Common myeloid progenitor, CD34-positive (primary cell): Measurements from ENCODE around the gene SLC25A51.
A peak's percentile ranks its signal among the peaks of the same experiment; 100 is the strongest.

Source experiments
- CTCF ChIA-PET: fragments of 350-600 bp; sonication (Branson Sonifier 250); formaldehyde crosslinking; loops from one replicate; lab custom pipeline; 2021; ENCODE audit warnings: antibody characterized with exemption; lab: Charles Lee
- POLR2A ChIA-PET: fragments of 350-600 bp; sonication (Branson Sonifier 250); formaldehyde crosslinking; loops from one replicate; lab custom pipeline; 2021; ENCODE audit warnings: antibody characterized with exemption; lab: Charles Lee
- DNase-seq, 3 donors: peaks; one replicate each; pipeline versions ENCODE4 v3.0.0 to v3.0.0-alpha.2; 2013
- H3K27ac ChIP-seq, 2 experiments: 1 replicate in 1 of 2; 2 replicates in 1 of 2; pipeline ENCODE4 v1.7.0; 2013; ENCODE audit warnings: inconsistent platforms in 2 of 2, low read length in 2 of 2, mild to moderate bottlenecking in 2 of 2, low read depth in 1 of 2, moderate library complexity in 1 of 2; ENCODE audit not compliant: severe bottlenecking in 2 of 2, insufficient read depth in 1 of 2, poor library complexity in 1 of 2
- H3K27me3 ChIP-seq, 5 experiments: replicated peaks in 2 of 5; 1 replicate in 3 of 5; 2 replicates in 2 of 5; pipeline versions ENCODE4 v1.6.1 to v1.7.0; 2013; ENCODE audit warnings: low read length in 4 of 5, mild to moderate bottlenecking in 2 of 5, moderate library complexity in 2 of 5, inconsistent platforms in 1 of 5; ENCODE audit not compliant: insufficient read depth in 5 of 5, control insufficient read depth in 4 of 5
- H3K36me3 ChIP-seq, 4 experiments: 1 replicate in 2 of 4; 2 replicates in 2 of 4; pipeline versions ENCODE4 v1.6.1 to v1.7.0; 2013; ENCODE audit warnings: low read length in 3 of 4, control low read depth in 1 of 4, mild to moderate bottlenecking in 1 of 4; ENCODE audit not compliant: control insufficient read depth in 4 of 4, insufficient read depth in 4 of 4
- H3K4me1 ChIP-seq, 4 experiments: 1 replicate in 3 of 4; 2 replicates in 1 of 4; pipeline versions ENCODE4 v1.6.1 to v1.7.1; 2013; ENCODE audit warnings: low read length in 3 of 4, mild to moderate bottlenecking in 3 of 4, control low read depth in 1 of 4, inconsistent platforms in 1 of 4, moderate library complexity in 1 of 4; ENCODE audit not compliant: control insufficient read depth in 4 of 4, insufficient read depth in 4 of 4; ENCODE audit errors: control extremely low read depth in 1 of 4
- H3K4me3 ChIP-seq, 7 experiments: 1 replicate in 4 of 7; 2 replicates in 3 of 7; pipeline versions ENCODE4 v1.5.1 to v1.7.0; 2013; ENCODE audit warnings: mild to moderate bottlenecking in 7 of 7, low read length in 6 of 7, moderate library complexity in 6 of 7, inconsistent platforms in 2 of 7, low read depth in 2 of 7, control low read depth in 1 of 7; ENCODE audit not compliant: insufficient read depth in 4 of 7, control insufficient read depth in 1 of 7; ENCODE audit errors: extremely low read depth in 1 of 7
- H3K9me3 ChIP-seq, 5 experiments: 1 replicate in 4 of 5; 2 replicates in 1 of 5; pipeline versions ENCODE4 v1.6.1 to v1.7.1; 2013; ENCODE audit warnings: low read length in 4 of 5, mild to moderate bottlenecking in 2 of 5, inconsistent platforms in 1 of 5, low read depth in 1 of 5, moderate library complexity in 1 of 5; ENCODE audit not compliant: control insufficient read depth in 4 of 5, insufficient read depth in 2 of 5; ENCODE audit errors: control extremely low read depth in 1 of 5
- WGBS: methylation state at CpG from one replicate; pipeline ENCODE4 v1.1.5; 2013; ENCODE audit not compliant: insufficient coverage; 5-methylcytosine and 5-hydroxymethylcytosine counted together

The SLC25A51 gene

DNA sequence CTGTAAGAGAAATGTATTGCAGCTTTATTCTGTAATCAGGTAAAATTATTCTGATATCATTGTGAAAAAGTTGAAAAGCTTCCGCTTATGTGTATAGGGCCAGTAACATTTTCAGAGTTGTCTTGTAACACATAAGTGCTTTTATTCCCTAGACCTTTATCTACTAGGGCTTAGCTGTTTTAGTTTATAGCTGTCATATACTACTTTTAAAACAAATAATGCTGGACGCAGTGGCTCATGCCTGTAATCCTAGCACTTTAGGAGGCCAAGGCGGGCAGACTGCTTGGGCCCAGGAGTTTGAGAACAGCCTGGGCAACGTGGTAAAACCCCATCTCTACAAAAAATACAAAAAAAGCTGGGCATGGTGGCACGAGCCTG, 33.1 kb downstream of the SLC25A51 start:
- ChIA-PET CTCF (no interaction called here), POLR2A (no interaction called here)
- no peaks in the 10 kb centered on the region for H3K4me1 ChIP-seq
- H3K27me3 ChIP-seq = no peaks in the 10 kb centered on the region
- no peak for DNase-seq
- no peak overlapping the region for H3K27ac ChIP-seq
- peaks cover 0 to 5% (median 1%) of the 10 kb centered on the region in 4 experiments for H3K36me3 ChIP-seq
- no CpG with 5 or more reads among the region's 5 CpGs for WGBS
- no peaks in the 10 kb centered on the region for H3K9me3 ChIP-seq
- H3K4me3 ChIP-seq = no peak overlapping the region

DNA sequence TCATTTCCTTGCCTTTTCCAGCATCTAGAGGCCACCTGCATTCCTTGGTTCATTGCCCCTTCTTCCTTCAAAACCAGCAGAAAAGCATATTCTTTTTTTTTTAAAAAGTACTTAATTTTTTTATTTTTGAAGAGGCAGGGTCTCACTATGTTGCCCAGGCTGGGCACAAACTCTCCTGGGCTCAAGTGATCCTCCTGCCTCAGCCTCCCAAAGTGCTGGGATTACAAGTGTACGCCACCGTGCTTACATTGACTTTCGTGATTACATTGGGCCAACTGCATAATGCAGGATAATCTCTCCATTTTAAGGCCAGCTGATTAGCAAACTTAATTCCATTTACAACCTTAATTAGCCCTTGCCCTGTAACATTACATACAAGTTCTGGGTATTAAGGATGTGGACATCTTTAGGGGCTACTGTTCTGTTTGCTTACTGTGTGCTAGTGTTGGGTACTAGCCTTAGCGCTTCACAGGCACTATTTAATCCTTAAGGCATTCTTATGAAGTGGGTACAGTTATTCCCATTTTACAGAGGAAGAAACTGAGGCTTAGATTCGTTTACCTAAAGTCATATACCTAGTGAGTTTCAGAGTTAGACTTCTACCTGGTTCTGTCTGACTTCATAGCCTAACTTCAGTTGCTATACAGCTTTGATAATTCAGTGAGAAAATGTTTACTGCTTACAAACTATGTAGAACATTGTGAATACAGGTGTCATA, 33.7 kb downstream of the SLC25A51 start:
- H3K36me3 ChIP-seq = peaks cover 0 to 5% (median 1%) of the 10 kb centered on the region in 4 experiments
- CTCF ChIA-PET = interaction anchor here (0.6 kb wide), 1 partner anchor 344 kb away, joined by 3 read pairs; no protein-coding TSS in a partner anchor
- WGBS = 96% methylated on average over 3 of the region's 5 CpGs
- no peak for DNase-seq
- no peaks in the 10 kb centered on the region for H3K4me1 ChIP-seq
- H3K9me3 ChIP-seq = no peaks in the 10 kb centered on the region
- no peak overlapping the region for H3K4me3 ChIP-seq
- POLR2A ChIA-PET = no interaction called here
- H3K27ac ChIP-seq = no peak overlapping the region
- H3K27me3 ChIP-seq = no peaks in the 10 kb centered on the region

DNA sequence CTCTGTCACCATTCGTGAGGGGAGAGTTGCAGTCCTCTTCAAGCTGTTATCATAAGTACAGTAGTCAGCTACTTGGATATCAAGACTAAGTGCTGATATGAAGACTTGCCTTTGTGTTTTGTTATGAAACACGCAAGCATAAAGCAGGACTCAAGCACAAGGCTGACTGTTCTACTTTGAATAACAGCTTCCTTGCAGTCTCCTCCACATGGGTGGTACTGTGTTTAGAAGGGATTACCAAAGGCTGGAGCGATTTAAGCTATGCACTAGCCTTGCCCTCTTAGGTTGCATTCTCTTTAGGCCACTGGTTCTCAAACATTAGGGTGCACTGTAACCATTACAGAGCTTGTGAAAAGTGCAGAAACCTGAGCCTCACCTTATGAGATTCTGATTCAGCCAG, 41.4 kb downstream of the SLC25A51 start:
- peaks cover 16 to 35% (median 29%) of the 10 kb centered on the region in 4 experiments for H3K36me3 ChIP-seq
- no peak overlapping the region for H3K4me3 ChIP-seq
- POLR2A ChIA-PET = no interaction called here
- CTCF ChIA-PET = interaction anchor here (1.0 to 1.1 kb wide), 2 partner anchors 9 to 19 kb away, joined by 3 read pairs; no protein-coding TSS in a partner anchor
- no peak for DNase-seq
- no peaks in the 10 kb centered on the region for H3K4me1 ChIP-seq
- no peaks in the 10 kb centered on the region for H3K9me3 ChIP-seq
- no peaks in the 10 kb centered on the region for H3K27me3 ChIP-seq
- no peak overlapping the region for H3K27ac ChIP-seq
- WGBS = 100% methylated on average over 2 of the region's 3 CpGs

- no peaks in the 10 kb centered on the region for H3K9me3 ChIP-seq
- POLR2A ChIA-PET = interaction anchor here (0.6 kb wide), 1 partner anchor 108 kb away, joined by 4 read pairs; no protein-coding TSS in a partner anchor
- H3K4me1 ChIP-seq = no peaks in the 10 kb centered on the region
- CTCF ChIA-PET = interaction anchor here (0.7 to 1.1 kb wide), 4 partner anchors 9 to 229 kb away, joined by 3 to 5 read pairs (median 3); no protein-coding TSS in a partner anchor
- peak in 2 of 3 donors; percentile 22 to 30 for DNase-seq
- H3K4me3 ChIP-seq = no peak overlapping the region
- no peak overlapping the region for H3K27ac ChIP-seq
- WGBS = no CpG with 5 or more reads among the region's 1 CpG
- H3K27me3 ChIP-seq = no peaks in the 10 kb centered on the region
- peaks cover 27 to 42% (median 34%) of the 10 kb centered on the region in 4 experiments for H3K36me3 ChIP-seq
Observed at GRCh38 chr9:37859043-37859442, 44.9 kb downstream of the SLC25A51 start.

- WGBS = 100% methylated on average over 1 of the region's 1 CpG
- no peak overlapping the region for H3K4me3 ChIP-seq
- ChIA-PET CTCF (no interaction called here), POLR2A (no interaction called here)
- no peaks in the 10 kb centered on the region for H3K9me3 ChIP-seq
- H3K36me3 ChIP-seq = peaks cover 15 to 33% (median 28%) of the 10 kb centered on the region in 4 experiments
- DNase-seq = no peak
- no peak overlapping the region for H3K27ac ChIP-seq
- no peaks in the 10 kb centered on the region for H3K4me1 ChIP-seq
- H3K27me3 ChIP-seq = no peaks in the 10 kb centered on the region
Observed at GRCh38 chr9:37856551-37856950, 47.4 kb downstream of the SLC25A51 start.

DNA sequence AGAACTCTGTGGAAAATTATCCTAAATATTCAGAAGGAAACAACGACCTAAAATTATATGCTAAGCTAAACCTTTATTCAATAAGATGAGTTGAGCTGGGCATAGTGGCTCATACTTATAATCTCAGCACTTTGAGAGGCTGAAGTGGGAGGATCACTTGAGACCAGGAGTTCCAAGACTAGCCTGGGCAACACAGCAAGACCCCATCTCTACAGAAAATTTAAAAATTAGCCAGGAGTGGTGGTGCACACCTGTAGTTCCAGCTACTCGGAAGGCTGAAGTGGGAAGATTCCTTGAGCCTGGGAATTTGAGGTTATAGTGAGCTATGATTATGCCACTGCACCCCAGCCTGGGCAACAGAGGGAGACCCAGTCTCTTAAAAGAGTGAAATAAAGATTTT, 51.7 kb downstream of the SLC25A51 start:
- Histone ChIP-seq H3K27me3 (no peaks in the 10 kb centered on the region), H3K27ac (no peak overlapping the region), H3K4me1 (no peaks in the 10 kb centered on the region), H3K4me3 (no peak overlapping the region), H3K9me3 (peaks cover 0 to 3% (median 0%) of the 10 kb centered on the region in 5 experiments), H3K36me3 (peaks cover 1 to 14% (median 9%) of the 10 kb centered on the region in 4 experiments)
- no peak for DNase-seq
- ChIA-PET POLR2A (interaction anchor here (0.7 kb wide), 1 partner anchor 52 kb away, joined by 3 read pairs; the partner anchor contains the start of gene DCAF10), CTCF (no interaction called here)
- 100% methylated on average over 1 of the region's 2 CpGs for WGBS

DNA sequence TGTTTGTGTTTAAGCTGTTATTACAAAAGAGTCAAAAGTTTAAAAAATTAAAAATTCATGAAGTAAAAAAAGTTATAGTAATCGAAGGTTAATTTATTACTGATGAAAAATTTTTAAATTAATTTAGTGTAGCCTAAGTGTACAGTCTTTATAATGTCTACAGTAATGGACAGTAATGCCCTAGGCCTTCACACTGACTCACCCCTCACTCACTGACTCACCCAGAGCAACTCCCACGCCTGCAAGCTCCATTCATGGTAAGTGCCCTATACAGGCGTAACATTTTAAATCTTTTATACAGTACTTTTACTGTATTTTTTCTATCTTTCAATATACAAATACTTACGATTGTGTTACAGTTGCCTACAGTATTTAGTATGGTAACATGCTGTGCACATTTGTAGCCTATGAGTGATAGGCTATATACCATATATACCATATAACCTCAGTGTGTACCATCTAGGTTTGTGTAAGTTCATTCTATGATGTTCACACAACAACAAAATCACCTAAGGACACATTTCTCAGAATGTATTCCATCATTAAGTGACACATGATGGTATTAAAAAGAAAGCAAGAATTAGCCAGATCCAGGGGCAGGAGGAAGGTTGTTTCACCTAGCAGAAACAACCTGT, 63.2 kb downstream of the SLC25A51 start:
- Histone ChIP-seq H3K36me3 (peaks cover 0 to 16% (median 8%) of the 10 kb centered on the region in 4 experiments), H3K4me1 (peaks cover 0 to 1% (median 0%) of the 10 kb centered on the region in 4 experiments), H3K9me3 (no peaks in the 10 kb centered on the region), H3K4me3 (no peak overlapping the region), H3K27ac (peak overlapping the region in 1 of 2 experiments; percentile 35), H3K27me3 (no peaks in the 10 kb centered on the region)
- DNase-seq = peak in 1 of 3 donors; percentile 6
- ChIA-PET POLR2A (no interaction called here), CTCF (no interaction called here)
- 100% methylated on average over 2 of the region's 4 CpGs for WGBS
